HepG2 (cell line): ENCODE measurements around the gene IDUA.

ENCODE experiments used
- ZNF670 ChIP-seq: sonication (generic); formaldehyde crosslinking; IDR thresholded peaks from 2 replicates; pipeline ENCODE4 v1.8.0; 2022; ENCODE audit warnings: mild to moderate bottlenecking, missing genetic modification reagents, borderline replicate concordance
- ZNF788 ChIP-seq: sonication (generic); formaldehyde crosslinking; IDR thresholded peaks from 2 replicates; pipeline ENCODE4 v1.5.0; 2020; ENCODE audit warnings: mild to moderate bottlenecking, missing genetic modification reagents, borderline replicate concordance
- TF ChIP-seq, protein P1 (sequence below): sonication (generic); formaldehyde crosslinking; IDR thresholded peaks from 2 replicates; pipeline ENCODE4 v1.5.1; 2020; ENCODE audit warnings: missing genetic modification reagents, mild to moderate bottlenecking, borderline replicate concordance

DNA sequence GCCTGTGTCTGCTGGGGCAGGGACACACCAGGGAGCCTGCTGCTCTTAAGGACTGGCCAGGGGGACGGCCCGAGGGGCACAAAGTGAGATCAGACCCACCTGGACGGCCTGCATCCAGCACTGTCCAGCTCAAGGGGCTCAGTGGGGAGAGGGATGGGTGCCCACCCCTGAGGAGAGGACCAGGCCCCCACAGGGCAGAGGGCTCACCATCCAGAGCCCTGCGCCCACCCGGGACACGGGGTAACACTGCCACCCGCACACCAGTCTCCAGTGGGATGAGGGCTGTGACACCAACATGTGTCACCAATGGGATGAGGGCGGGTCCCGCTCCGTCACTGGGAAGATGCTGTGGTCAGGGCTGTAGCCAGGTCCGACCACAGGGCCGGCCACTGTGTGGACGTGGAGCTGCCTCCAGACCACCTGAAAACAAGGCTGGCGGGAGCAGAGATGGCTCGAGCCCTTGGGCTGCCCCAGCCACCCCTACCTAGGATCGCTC is 26.7 kb upstream of the IDUA start:
- TF ChIP-seq, protein P1, sequence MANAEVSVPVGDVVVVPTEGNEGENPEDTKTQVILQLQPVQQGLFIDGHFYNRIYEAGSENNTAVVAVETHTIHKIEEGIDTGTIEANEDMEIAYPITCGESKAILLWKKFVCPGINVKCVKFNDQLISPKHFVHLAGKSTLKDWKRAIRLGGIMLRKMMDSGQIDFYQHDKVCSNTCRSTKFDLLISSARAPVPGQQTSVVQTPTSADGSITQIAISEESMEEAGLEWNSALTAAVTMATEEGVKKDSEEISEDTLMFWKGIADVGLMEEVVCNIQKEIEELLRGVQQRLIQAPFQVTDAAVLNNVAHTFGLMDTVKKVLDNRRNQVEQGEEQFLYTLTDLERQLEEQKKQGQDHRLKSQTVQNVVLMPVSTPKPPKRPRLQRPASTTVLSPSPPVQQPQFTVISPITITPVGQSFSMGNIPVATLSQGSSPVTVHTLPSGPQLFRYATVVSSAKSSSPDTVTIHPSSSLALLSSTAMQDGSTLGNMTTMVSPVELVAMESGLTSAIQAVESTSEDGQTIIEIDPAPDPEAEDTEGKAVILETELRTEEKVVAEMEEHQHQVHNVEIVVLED: no peak
- TF ChIP-seq ZNF788 (CRISPR knock-in tag): no peak
- no peak for TF ChIP-seq ZNF670 (CRISPR knock-in tag)
